HepG2 (cell line): ENCODE results near the gene L1CAM.

Source experiments
- CTCF ChIP-seq: sonication (generic); formaldehyde crosslinking; IDR thresholded peaks from 2 replicates; pipeline ENCODE4 v1.5.0; 2020; ENCODE audit warnings: mild to moderate bottlenecking, missing genetic modification reagents, moderate library complexity
- E2F2 ChIP-seq: sonication (generic); formaldehyde crosslinking; IDR thresholded peaks from 2 replicates; pipeline ENCODE4 v1.4.0; 2020; ENCODE audit warnings: missing genetic modification reagents, borderline replicate concordance
- HNF4G ChIP-seq, 2 experiments: sonication (generic) in 1 of 2; formaldehyde crosslinking in 1 of 2; IDR thresholded peaks; 2 replicates each; pipeline versions ENCODE4 v1.4.0 to v1.6.1; 2011 to 2020; ENCODE audit warnings: borderline replicate concordance in 2 of 2, low read depth in 2 of 2, mild to moderate bottlenecking in 2 of 2, low read length in 1 of 2, missing genetic modification reagents in 1 of 2, moderate library complexity in 1 of 2
- PBX3 ChIP-seq: sonication (generic); formaldehyde crosslinking; IDR thresholded peaks from 2 replicates; pipeline ENCODE4 v1.8.1; 2023; ENCODE audit warnings: missing genetic modification reagents, inconsistent platforms, borderline replicate concordance
- PLRG1 ChIP-seq: fragments of 450-650 bp; conservative IDR thresholded peaks from 2 replicates; pipeline ENCODE4 v1.6.1; 2016
- SMYD3 ChIP-seq: sonication (generic); formaldehyde crosslinking; IDR thresholded peaks from 2 replicates; pipeline ENCODE4 v1.8.1; 2023; ENCODE audit warnings: mild to moderate bottlenecking, missing genetic modification reagents
- ZNF460 ChIP-seq: sonication (generic); formaldehyde crosslinking; IDR thresholded peaks from 2 replicates; pipeline ENCODE4 v1.5.1; 2020; ENCODE audit warnings: missing genetic modification reagents, mild to moderate bottlenecking, borderline replicate concordance
- ZNF770 ChIP-seq: sonication (generic); formaldehyde crosslinking; IDR thresholded peaks from 2 replicates; pipeline ENCODE4 v1.5.0; 2020; ENCODE audit warnings: mild to moderate bottlenecking, missing genetic modification reagents
- ZNF879 ChIP-seq: sonication (generic); formaldehyde crosslinking; IDR thresholded peaks from 2 replicates; pipeline ENCODE4 v1.8.1; 2023; ENCODE audit warnings: missing genetic modification reagents

- no peak for TF ChIP-seq PLRG1
- TF ChIP-seq SMYD3 (CRISPR knock-in tag), result no peak
- TF ChIP-seq PBX3 (CRISPR knock-in tag), result no peak
- TF ChIP-seq ZNF770 (CRISPR knock-in tag), result no peak
- no peak for TF ChIP-seq ZNF879 (CRISPR knock-in tag)
- TF ChIP-seq HNF4G (IDR thresholded peaks at IDR 0.05; ENCODE audit: borderline replicate concordance, low read depth, low read length), result no peak
- no peak for TF ChIP-seq HNF4G (CRISPR knock-in tag; IDR thresholded peaks at IDR 0.05; ENCODE audit: borderline replicate concordance, low read depth)
- no peak for TF ChIP-seq CTCF
- no peak for TF ChIP-seq ZNF460
- no peak for TF ChIP-seq E2F2 (CRISPR knock-in tag)
Measured at GRCh38 chrX:153902385-153902784, 16.4 kb upstream of the L1CAM start.
